ENCODE data around the gene CTIF.
"Not testable (repeated sequence)": the region's sequence is repeated elsewhere in the genome, so short reads cannot be mapped to it uniquely, and the experiment has no call there.

The CTIF gene

DNA sequence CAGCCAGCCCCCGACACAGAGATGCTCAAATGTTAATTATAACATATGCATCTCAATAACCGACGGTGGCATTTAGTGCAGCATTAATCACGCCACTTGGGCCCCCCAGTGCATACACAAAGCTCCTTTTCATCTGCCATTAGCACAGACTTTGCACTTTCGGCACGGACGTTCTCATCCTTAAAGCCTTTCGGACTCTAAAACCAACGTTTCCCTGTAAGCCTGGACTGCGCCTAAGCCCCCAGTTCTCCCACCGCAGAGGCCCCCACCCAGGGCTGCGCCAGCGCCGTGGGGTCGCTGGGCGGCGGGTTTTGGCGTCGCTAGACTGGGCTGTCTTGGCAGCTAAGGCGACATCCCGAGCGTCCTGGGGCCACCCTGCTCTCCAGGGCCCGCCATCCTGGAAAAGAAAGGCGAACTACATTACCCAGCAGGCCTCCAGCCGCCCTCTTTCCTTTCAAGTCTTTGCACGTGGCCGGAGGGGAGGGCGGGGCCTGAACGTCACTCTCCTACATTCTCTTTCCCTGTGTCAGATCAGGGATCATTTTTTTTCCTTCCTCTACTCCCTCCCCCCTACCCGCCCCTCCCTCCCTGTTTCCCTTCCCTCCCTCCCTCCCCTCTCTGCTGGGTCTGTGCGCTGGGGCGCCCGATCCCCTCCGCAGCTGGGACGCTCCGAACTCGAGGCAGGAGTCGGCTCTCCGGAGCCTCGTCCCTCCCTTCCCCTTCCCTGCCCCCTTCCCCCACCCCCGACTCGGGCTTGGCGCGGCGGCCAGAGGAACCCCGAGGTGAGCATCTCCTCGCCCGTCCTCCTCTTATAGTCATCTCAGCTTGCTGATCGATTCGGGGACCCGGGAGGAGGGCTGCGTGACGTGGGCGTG is at the start of gene CTIF:
Gene CTIF (plus strand): TSS at position 501 of the 875 bp plus-strand sequence. CDS start 80,535 bp downstream, outside the sequence.
- DNase-seq (ENCODE audit: low read depth): no peak

DNA sequence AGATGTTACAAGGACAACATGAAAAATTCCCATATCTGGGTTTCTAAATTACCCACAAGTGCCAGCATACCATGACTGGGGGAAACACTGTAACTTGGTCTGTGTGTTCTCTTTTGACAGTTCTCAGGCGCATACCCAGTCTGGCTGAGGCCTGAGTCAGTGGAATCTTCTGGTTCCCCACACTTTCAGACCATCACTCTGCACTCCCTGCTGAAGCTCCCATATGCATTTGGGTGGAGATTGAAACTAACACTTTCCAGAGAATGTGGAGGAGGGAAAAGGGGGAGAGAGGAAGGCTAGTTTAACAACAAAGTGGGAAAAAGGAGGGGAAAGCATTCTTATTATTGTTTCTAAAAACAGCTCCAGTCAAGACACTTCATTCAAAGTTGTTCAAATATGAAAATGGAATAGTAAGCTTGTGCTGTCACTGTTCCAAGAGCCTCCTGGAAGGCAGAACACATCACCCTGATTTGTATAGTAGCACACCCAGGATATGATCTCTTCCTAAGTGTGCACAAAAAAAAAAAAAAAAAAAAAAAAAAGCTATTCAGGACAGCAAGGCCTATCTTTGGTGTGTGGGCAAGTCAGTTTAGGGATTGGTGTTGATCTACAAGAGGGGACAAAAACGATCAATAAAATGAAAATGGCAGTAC is 48.1 kb upstream of the CTIF start:
- DNase-seq (ENCODE audit: low read depth): no peak

- no peak for DNase-seq (ENCODE audit: low read depth)
Observed at GRCh38 chr18:48492880-48493279, 46.0 kb upstream of the CTIF start.

DNA sequence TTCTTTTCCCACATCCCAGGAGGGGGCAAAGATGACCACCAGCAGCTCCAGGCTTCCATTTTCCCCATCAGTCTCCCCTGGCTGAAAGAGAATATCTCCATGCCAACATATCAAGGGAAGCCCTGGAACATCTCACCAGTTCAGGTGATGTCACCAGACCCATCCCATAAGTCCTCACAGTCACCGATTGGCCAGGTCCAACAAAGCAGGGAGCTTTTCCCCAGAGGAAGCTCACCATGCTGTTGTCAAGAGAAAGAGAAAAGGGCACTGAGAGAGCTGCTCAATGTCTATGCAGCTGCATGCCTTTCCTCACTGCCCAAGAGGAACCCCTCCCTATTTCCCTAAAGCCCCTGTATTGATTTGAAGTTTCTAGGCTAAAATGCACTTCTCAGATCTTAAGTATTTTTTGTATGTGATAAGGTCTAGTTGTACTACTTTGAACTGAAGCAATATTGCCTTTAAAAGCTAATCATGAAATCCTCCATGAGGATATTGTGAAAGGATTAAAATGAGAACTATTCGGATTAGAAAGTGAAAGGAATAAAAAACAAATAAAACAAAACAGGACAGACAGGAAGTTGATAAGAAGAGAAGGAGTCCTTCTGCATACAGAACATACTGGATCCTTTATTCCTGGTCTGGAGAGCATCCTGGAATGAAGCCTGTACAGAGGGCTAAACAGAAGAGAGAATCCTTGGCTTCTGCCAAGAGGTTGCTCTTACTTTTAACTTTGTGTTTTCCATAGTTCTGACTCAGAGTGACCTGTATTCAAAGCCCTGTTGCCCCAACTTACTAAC is 45.2 kb upstream of the CTIF start:
- no peak for DNase-seq (ENCODE audit: low read depth)

DNA sequence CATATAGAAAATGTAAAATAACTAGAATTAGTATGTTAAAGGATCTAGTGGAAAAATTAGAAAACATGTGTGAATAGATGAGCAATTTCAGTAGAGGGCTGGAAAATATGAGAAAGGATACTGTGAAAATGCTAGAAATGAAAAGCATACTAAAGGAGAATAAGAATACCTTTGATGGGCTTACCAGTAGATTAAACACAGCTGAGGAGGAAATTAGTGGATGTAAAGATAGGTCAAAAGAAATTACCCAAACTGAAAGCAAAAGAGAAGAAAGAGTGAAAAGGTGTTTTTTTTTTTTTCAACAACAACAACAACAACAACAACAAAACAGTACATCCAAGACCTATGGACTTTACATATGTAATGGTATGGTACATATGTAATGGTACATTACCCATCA is 41.0 kb upstream of the CTIF start:
- DNase-seq (ENCODE audit: low read depth): no peak

DNA sequence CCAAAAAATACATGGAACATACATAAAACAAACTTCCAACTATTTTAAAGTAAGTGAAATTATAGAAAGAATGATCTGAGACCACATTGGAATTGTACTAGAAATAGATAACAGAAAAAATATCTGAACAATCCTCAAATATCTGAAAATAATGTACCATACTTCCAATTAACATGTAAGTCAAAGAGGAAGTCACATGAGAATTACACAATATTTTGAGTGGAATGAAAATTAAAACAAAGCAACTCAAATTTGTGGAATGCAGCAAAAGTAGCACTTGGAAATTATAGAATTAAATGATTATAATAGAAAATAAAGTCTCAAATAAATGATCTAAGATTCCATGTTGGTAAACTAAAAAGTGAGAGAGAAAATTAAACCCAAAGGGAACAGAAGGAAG is 38.3 kb upstream of the CTIF start:
- DNase-seq (ENCODE audit: low read depth): no peak

- no peak for DNase-seq (ENCODE audit: low read depth)
Observed at GRCh38 chr18:48502906-48503305, 35.9 kb upstream of the CTIF start.

- DNase-seq (ENCODE audit: low read depth): no peak
Observed at GRCh38 chr18:48504819-48505218, 34.0 kb upstream of the CTIF start.

DNA sequence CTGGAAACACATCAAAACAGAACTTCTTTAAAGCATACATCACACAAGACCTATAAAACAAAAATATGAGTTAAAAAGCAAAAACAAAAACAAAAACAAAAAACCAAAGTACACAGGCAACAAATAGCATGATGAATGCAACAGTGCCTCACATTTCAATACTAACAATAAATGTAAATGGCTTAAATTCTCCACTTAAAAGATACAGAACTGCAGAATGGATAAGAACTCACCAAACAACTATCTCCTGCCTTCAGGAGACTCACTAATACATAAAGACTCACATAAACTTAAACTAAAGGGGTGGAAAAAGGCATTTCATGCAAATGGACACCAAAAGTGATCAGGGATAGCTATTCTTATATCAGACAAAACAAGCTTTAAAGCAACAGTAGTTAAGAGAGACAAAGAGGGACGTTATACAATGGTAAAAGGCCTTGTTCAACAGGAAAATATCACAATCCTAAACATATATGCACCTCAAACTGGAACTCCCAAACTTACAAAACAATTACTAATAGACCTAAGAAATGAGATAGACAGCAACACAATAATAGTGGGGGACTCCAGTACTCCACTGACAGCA is 31.8 kb upstream of the CTIF start:
- DNase-seq (ENCODE audit: low read depth): not testable (repeated sequence)

- DNase-seq (ENCODE audit: low read depth): not testable (repeated sequence)
Observed at GRCh38 chr18:48512498-48512897, 26.3 kb upstream of the CTIF start.

DNA sequence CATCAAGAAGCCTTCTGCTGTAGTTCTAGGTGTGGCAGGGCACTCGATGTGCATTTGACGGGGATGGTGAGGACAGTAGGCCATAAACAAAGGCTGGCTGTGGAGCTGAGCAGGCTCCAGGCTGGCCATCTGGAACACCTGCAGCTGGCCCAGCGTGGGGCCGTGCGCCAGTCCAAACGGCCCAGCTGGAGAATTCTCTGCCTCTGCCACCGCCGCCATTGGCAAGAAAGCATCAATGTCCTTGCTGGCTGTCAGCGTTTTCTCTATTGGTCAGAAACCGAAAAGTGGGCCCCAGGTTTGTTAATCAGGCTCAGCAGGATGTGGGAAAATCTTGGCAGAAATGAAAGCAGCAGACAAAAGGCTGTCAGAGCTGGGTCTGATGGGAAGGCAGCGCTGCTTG is 24.0 kb upstream of the CTIF start:
- no peak for DNase-seq (ENCODE audit: low read depth)

GRCh38 chr18:48517048-48517447 is 21.8 kb upstream of the CTIF start:
- no peak for DNase-seq (ENCODE audit: low read depth)

- DNase-seq (ENCODE audit: low read depth): no peak
Observed at GRCh38 chr18:48519431-48520100, 19.3 kb upstream of the CTIF start.

DNA sequence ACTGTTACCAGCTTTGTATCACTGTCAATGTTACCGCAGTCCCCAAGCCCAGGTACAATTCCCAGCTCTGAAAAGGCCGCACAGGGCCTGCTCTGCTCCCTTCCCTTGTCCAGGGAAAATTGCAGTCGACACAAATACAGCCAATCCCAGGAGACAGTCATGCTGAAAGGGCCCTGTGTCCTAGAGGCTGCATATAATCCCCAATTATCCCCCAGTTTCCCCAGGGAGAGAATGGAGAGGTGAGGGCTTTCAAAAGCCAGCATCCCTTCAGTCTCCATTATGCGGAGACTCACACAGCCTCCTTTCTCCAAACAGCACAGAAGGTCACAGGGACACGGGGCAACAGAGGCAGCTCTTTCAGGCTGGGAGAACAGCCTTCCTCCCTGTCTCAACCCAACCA is 17.1 kb upstream of the CTIF start:
- DNase-seq (ENCODE audit: low read depth): no peak

GRCh38 chr18:48525671-48526070 is 13.2 kb upstream of the CTIF start:
- DNase-seq (ENCODE audit: low read depth): no peak

DNA sequence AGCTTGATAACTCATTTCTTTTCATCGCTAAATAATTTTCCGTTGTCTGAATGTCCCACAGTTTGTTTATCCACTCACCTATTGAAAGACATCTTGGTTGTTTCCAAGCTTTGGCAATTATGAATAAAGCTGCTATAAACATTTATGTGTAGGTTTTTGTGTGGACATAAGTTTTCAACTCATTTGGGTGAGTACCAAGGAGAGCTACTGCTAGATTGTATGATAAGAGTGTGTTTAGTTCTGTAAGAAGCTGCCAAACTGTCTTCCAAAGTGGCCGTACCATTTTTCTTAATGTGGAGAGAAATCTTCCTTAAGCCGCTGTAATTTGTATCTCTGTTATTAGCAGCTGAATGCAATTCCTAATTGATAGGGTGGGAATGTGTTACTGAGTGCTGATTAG is 11.4 kb upstream of the CTIF start:
- no peak for DNase-seq (ENCODE audit: low read depth)

DNA sequence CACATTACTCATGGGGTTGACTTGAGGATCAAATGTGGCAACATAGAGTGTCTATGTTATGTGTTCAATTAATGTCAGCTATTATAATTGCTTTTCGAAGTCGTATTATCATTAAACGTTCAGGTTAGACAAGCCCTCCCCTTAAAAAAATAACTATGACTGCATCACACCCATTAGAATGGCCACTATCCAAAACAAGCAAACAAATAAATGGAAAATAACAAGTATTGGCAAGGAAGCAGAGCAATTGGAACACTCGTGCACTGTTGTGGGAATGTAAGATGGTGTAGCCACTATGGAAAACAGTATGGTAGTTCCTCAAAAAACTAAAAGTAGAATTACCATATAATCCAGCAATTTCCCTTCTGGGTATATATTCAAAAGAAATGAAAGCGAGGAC is 10.0 kb upstream of the CTIF start:
- DNase-seq (ENCODE audit: low read depth): no peak

GRCh38 chr18:48529796-48530195 is 9.0 kb upstream of the CTIF start:
- no peak for DNase-seq (ENCODE audit: low read depth)

DNA sequence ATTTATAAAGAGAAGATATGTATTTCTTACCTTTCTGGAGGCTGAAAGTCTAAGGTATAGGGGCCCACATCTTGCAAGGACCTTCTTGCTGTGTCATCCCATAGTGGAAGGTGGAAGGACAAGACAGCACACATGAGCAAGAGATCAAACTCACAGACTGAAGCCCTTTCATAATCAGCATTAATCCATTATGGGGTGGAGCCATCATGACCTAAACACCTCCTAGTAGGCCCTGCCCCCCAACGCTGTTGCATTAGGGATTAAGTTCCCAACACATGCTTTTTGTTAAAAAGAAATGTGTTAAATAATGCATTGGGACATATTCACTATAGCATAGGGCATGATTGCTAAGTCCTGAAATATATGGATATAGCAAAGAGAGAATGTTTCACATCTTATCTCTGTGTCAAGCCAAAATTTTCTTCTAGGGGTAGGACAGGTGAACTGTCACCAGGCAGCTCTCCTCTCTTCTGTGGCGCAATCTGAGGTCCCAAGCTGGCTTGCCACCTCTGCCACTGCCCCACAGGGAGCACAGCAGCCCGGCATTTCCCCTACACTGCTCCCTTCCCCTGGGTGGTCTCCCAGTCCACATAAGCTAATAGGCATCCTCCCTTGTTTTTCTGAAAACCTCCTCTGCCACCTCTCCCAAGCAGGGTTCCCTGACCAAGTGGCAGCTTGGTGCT is 8.3 kb upstream of the CTIF start:
- DNase-seq (ENCODE audit: low read depth): no peak

DNA sequence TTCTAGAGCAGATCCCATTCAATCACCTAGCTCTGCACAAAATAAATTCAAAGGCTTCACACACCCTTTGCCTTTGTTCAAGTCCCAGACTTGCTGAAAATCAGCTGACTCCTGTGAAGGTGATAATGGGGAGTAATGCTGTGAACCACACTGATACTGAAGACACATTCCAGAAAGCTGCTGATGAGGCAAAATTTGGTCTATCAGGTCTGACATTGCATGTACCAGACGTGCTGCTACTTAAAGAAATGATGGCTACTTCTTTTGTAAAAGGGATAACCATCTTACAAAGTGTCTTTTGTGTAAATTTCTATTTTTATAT is 7.8 kb upstream of the CTIF start:
- no peak for DNase-seq (ENCODE audit: low read depth)

- no peak for DNase-seq (ENCODE audit: low read depth)
Observed at GRCh38 chr18:48531908-48532307, 6.9 kb upstream of the CTIF start.
